Measurements from ENCODE around the gene PSMC6.

PSMC6 gene

GRCh38 chr14:52660325-52660724, 46.7 kb upstream of the PSMC6 start:
- Histone ChIP-seq H3K27ac (ENCODE audit: extremely low read depth, low read depth, low read length) (no peak overlapping the region), H3K36me3 (ENCODE audit: control insufficient read depth in 2 of 2, insufficient read depth in 1 of 2, low read length in 2 of 2) (peaks cover 14 to 52% of the 10 kb centered on the region in 2 experiments), H3K9me3 (ENCODE audit: control insufficient read depth, insufficient read depth, low read depth, low read length) (no peaks in the 10 kb centered on the region), H3K4me1 (ENCODE audit: control insufficient read depth, insufficient read depth, low read length) (no peaks in the 10 kb centered on the region), H3K4me3 (ENCODE audit: low read depth, low read length) (no peak overlapping the region)
- TF ChIP-seq, protein P1, sequence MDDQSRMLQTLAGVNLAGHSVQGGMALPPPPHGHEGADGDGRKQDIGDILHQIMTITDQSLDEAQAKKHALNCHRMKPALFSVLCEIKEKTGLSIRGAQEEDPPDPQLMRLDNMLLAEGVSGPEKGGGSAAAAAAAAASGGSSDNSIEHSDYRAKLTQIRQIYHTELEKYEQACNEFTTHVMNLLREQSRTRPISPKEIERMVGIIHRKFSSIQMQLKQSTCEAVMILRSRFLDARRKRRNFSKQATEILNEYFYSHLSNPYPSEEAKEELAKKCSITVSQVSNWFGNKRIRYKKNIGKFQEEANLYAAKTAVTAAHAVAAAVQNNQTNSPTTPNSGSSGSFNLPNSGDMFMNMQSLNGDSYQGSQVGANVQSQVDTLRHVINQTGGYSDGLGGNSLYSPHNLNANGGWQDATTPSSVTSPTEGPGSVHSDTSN (CRISPR knock-in tag; IDR thresholded peaks at IDR 0.05) = no peak
- TF ChIP-seq ZNF184 (tag by site-specific recombination; IDR thresholded peaks at IDR 0.05) (no peak), TRIM28 (IDR thresholded peaks at IDR 0.05; ENCODE audit: borderline replicate concordance, low read length) (no peak), KLF8 (tag by site-specific recombination; IDR thresholded peaks at IDR 0.05) (no peak), BCL11A (tag by site-specific recombination; IDR thresholded peaks at IDR 0.05; ENCODE audit: low read depth) (no peak), PRDM4 (tag by site-specific recombination; IDR thresholded peaks at IDR 0.05) (no peak), ZNF311 (tag by site-specific recombination; IDR thresholded peaks at IDR 0.05; ENCODE audit: borderline replicate concordance) (no peak), ZNF302 (tag by site-specific recombination; IDR thresholded peaks at IDR 0.05; ENCODE audit: low read depth) (no peak), ZNF791 (tag by site-specific recombination; IDR thresholded peaks at IDR 0.05) (no peak), ZEB2 (tag by site-specific recombination; IDR thresholded peaks at IDR 0.05) (no peak), ZNF776 (tag by site-specific recombination; IDR thresholded peaks at IDR 0.05; ENCODE audit: borderline replicate concordance) (no peak), ZNF341 (tag by site-specific recombination; IDR thresholded peaks at IDR 0.05; ENCODE audit: low read depth) (no peak), MEIS1 (CRISPR knock-in tag; IDR thresholded peaks at IDR 0.05; ENCODE audit: borderline replicate concordance) (no peak), ZFP69B (tag by site-specific recombination; IDR thresholded peaks at IDR 0.05) (no peak)
- CTCF ChIA-PET = no interaction called here
- POLR2A ChIA-PET = no interaction called here

DNA sequence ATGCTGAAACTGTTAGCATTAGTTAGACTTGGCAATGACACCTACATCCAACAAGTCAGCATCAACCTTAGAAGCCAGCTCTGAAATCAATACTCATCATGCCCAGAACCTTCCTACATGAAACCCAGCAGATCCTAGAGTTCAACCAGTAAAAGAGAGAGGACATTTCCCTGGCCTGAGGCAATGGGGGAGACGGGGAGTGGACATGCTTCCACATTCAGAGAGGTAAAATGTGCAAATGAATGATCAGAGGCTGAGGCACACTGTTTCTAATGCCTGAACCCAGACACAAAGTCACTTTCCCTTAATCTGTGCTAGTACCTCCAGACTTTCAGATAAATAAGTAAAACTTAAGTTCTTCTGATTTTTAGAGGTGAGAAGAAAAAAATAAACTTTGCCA, 46.2 kb upstream of the PSMC6 start:
- ChIA-PET POLR2A (no interaction called here), CTCF (no interaction called here)
- Histone ChIP-seq H3K9me3 (ENCODE audit: control insufficient read depth, insufficient read depth, low read depth, low read length) (no peaks in the 10 kb centered on the region), H3K36me3 (ENCODE audit: control insufficient read depth in 2 of 2, insufficient read depth in 1 of 2, low read length in 2 of 2) (peaks cover 19 to 49% of the 10 kb centered on the region in 2 experiments), H3K4me1 (ENCODE audit: control insufficient read depth, insufficient read depth, low read length) (no peaks in the 10 kb centered on the region), H3K27ac (ENCODE audit: extremely low read depth, low read depth, low read length) (no peak overlapping the region), H3K4me3 (ENCODE audit: low read depth, low read length) (no peak overlapping the region)
- TF ChIP-seq GLIS2 (tag by site-specific recombination; IDR thresholded peaks at IDR 0.05) (no peak), ZNF404 (tag by site-specific recombination; IDR thresholded peaks at IDR 0.05) (no peak), ZNF335 (tag by site-specific recombination; conservative IDR thresholded peaks at IDR 0.05) (no peak), MYNN (tag by site-specific recombination; IDR thresholded peaks at IDR 0.05; ENCODE audit: borderline replicate concordance) (no peak), ZNF558 (tag by site-specific recombination; IDR thresholded peaks at IDR 0.05) (no peak), MEIS1 (CRISPR knock-in tag; IDR thresholded peaks at IDR 0.05; ENCODE audit: borderline replicate concordance) (no peak), ZBTB44 (tag by site-specific recombination; IDR thresholded peaks at IDR 0.05) (no peak), ZNF585B (tag by site-specific recombination; IDR thresholded peaks at IDR 0.05) (no peak), ZNF112 (tag by site-specific recombination; IDR thresholded peaks at IDR 0.05) (no peak), ZNF529 (tag by site-specific recombination; IDR thresholded peaks at IDR 0.05; ENCODE audit: insufficient replicate concordance) (no peak), ZNF596 (tag by site-specific recombination; IDR thresholded peaks at IDR 0.05) (no peak), ZNF530 (tag by site-specific recombination; IDR thresholded peaks at IDR 0.05; ENCODE audit: low read depth) (no peak)
- TF ChIP-seq, protein P2, sequence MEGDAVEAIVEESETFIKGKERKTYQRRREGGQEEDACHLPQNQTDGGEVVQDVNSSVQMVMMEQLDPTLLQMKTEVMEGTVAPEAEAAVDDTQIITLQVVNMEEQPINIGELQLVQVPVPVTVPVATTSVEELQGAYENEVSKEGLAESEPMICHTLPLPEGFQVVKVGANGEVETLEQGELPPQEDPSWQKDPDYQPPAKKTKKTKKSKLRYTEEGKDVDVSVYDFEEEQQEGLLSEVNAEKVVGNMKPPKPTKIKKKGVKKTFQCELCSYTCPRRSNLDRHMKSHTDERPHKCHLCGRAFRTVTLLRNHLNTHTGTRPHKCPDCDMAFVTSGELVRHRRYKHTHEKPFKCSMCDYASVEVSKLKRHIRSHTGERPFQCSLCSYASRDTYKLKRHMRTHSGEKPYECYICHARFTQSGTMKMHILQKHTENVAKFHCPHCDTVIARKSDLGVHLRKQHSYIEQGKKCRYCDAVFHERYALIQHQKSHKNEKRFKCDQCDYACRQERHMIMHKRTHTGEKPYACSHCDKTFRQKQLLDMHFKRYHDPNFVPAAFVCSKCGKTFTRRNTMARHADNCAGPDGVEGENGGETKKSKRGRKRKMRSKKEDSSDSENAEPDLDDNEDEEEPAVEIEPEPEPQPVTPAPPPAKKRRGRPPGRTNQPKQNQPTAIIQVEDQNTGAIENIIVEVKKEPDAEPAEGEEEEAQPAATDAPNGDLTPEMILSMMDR (tag by site-specific recombination; IDR thresholded peaks at IDR 0.05) = no peak

Data from HEK293 (cell line).